ENCODE results near the gene CCDC27.

CCDC27 gene

GRCh38 chr1:3718764-3719163, 33.5 kb upstream of the CCDC27 start:
- no peak for DNase-seq (ENCODE audit: low spot score)

GRCh38 chr1:3721955-3722465, 30.2 kb upstream of the CCDC27 start:
- no peak for DNase-seq (ENCODE audit: low spot score)

- DNase-seq (ENCODE audit: low spot score) = no peak
Measured at GRCh38 chr1:3722846-3723245, 29.4 kb upstream of the CCDC27 start.

- DNase-seq (ENCODE audit: low spot score) = peak; percentile 80
Measured at GRCh38 chr1:3724416-3725030, 27.7 kb upstream of the CCDC27 start.

GRCh38 chr1:3725366-3725765, 26.9 kb upstream of the CCDC27 start:
- DNase-seq (ENCODE audit: low spot score) = no peak

- peak; percentile 41 for DNase-seq (ENCODE audit: low spot score)
Measured at GRCh38 chr1:3727042-3727824, 25.0 kb upstream of the CCDC27 start.

- no peak for DNase-seq (ENCODE audit: low spot score)
Measured at GRCh38 chr1:3727825-3728776, 24.1 kb upstream of the CCDC27 start.

GRCh38 chr1:3729594-3730542, 22.4 kb upstream of the CCDC27 start:
- no peak for DNase-seq (ENCODE audit: low spot score)

- DNase-seq (ENCODE audit: low spot score) = no peak
Measured at GRCh38 chr1:3730543-3731247, 21.6 kb upstream of the CCDC27 start.

- DNase-seq (ENCODE audit: low spot score) = no peak
Measured at GRCh38 chr1:3731583-3732433, 20.4 kb upstream of the CCDC27 start.

- DNase-seq (ENCODE audit: low spot score) = peak; percentile 24
Measured at GRCh38 chr1:3732434-3733093, 19.7 kb upstream of the CCDC27 start.

GRCh38 chr1:3733094-3733882, 19.0 kb upstream of the CCDC27 start:
- no peak for DNase-seq (ENCODE audit: low spot score)

GRCh38 chr1:3733883-3734589, 18.2 kb upstream of the CCDC27 start:
- no peak for DNase-seq (ENCODE audit: low spot score)

GRCh38 chr1:3734602-3735001, 17.6 kb upstream of the CCDC27 start:
- no peak for DNase-seq (ENCODE audit: low spot score)

GRCh38 chr1:3735027-3735681, 17.1 kb upstream of the CCDC27 start:
- no peak for DNase-seq (ENCODE audit: low spot score)

GRCh38 chr1:3735688-3736087, 16.6 kb upstream of the CCDC27 start:
- DNase-seq (ENCODE audit: low spot score) = no peak

- DNase-seq (ENCODE audit: low spot score) = no peak
Measured at GRCh38 chr1:3736131-3736561, 16.1 kb upstream of the CCDC27 start.
